Osteoblast (primary cell): ENCODE data around the gene PRLR. TPM values are rescaled to one million over a fixed set of nuclear protein-coding genes. Genes with fewer than 3 reads are reported as not detected.

Source experiments
- DNase-seq: peaks from one replicate; pipeline ENCODE4 v3.0.0; 2011; ENCODE audit warnings: low spot score, mixed read lengths; ENCODE audit not compliant: insufficient read length; ENCODE audit errors: missing footprints
- H2AFZ ChIP-seq: 2 replicates; pipeline ENCODE4 v1.6.0; 2011; ENCODE audit warnings: mild to moderate bottlenecking, low read length
- H3K27ac ChIP-seq: 2 replicates; pipeline ENCODE4 v1.5.1; 2011; ENCODE audit warnings: mild to moderate bottlenecking, low read depth, low read length, moderate library complexity
- H3K27me3 ChIP-seq: 2 replicates; pipeline ENCODE4 v1.6.0; 2012; ENCODE audit warnings: mild to moderate bottlenecking, control low read depth, inconsistent platforms, low read length, moderate library complexity; ENCODE audit not compliant: insufficient read depth
- H3K36me3 ChIP-seq: 2 replicates; pipeline ENCODE4 v1.5.1; 2011; ENCODE audit warnings: mild to moderate bottlenecking, low read length, control low read depth, moderate library complexity; ENCODE audit not compliant: insufficient read depth
- H3K4me1 ChIP-seq: 2 replicates; pipeline ENCODE4 v1.5.1; 2011; ENCODE audit warnings: mild to moderate bottlenecking, low read length, control low read depth, moderate library complexity; ENCODE audit not compliant: insufficient read depth
- H3K4me2 ChIP-seq: 2 replicates; pipeline ENCODE4 v1.6.0; 2011; ENCODE audit warnings: mild to moderate bottlenecking, low read length; ENCODE audit not compliant: insufficient read depth
- H3K4me3 ChIP-seq: fragments of 200-600 bp; sonication (generic); 3 replicates; pipeline ENCODE4 v1.5.1; 2012; ENCODE audit warnings: mild to moderate bottlenecking, low read length, inconsistent platforms; ENCODE audit not compliant: insufficient read depth
- H3K79me2 ChIP-seq: 2 replicates; pipeline ENCODE4 v1.6.0; 2012; ENCODE audit warnings: mild to moderate bottlenecking, low read length, control low read depth, inconsistent platforms; ENCODE audit not compliant: insufficient read depth
- H3K9me3 ChIP-seq: 2 replicates; pipeline ENCODE4 v1.5.1; 2011; ENCODE audit warnings: low read depth, low read length, control low read depth
- H4K20me1 ChIP-seq: 2 replicates; pipeline ENCODE4 v1.6.0; 2012; ENCODE audit warnings: mild to moderate bottlenecking, low read length, control low read depth; ENCODE audit not compliant: insufficient read depth
- CTCF ChIP-seq: IDR thresholded peaks from 2 replicates; pipeline ENCODE4 v1.5.1; 2011; ENCODE audit warnings: mild to moderate bottlenecking, low read depth, low read length, moderate library complexity; ENCODE audit errors: extremely low read depth
- total RNA-seq: library from RNA; depleted of rRNA; stranded (reverse); fragments of >200 nt; gene quantifications from 2 replicates; pipeline ENCODE4 v1.2.3, GENCODE V29; 2012

PRLR gene
- total RNA-seq, 1 donor = under 0.01 TPM

GRCh38 chr5:35029333-35029732, 201.0 kb downstream of the PRLR start:
- Histone ChIP-seq H3K36me3 (no peaks in the 10 kb centered on the region), H2AFZ (no peak overlapping the region), H3K79me2 (no peaks in the 10 kb centered on the region), H3K4me3 (no peak overlapping the region), H3K4me2 (peak overlapping the region; percentile 42), H3K4me1 (peaks cover 17% of the 10 kb centered on the region), H3K27me3 (peaks cover 8% of the 10 kb centered on the region), H4K20me1 (no peaks in the 10 kb centered on the region), H3K9me3 (no peaks in the 10 kb centered on the region), H3K27ac (peak overlapping the region; percentile 17)
- TF ChIP-seq CTCF = no peak
- peak; percentile 71 for DNase-seq

GRCh38 chr5:35026941-35027340, 203.3 kb downstream of the PRLR start:
- Histone ChIP-seq H3K79me2 (no peaks in the 10 kb centered on the region), H4K20me1 (no peaks in the 10 kb centered on the region), H3K9me3 (no peaks in the 10 kb centered on the region), H3K4me3 (no peak overlapping the region), H3K27me3 (peaks cover 8% of the 10 kb centered on the region), H3K4me1 (peaks cover 17% of the 10 kb centered on the region), H3K36me3 (no peaks in the 10 kb centered on the region), H3K27ac (no peak overlapping the region), H3K4me2 (no peak overlapping the region), H2AFZ (no peak overlapping the region)
- TF ChIP-seq CTCF = no peak
- no peak for DNase-seq

- no peaks in the 10 kb centered on the region for H3K79me2 ChIP-seq
- H3K36me3 ChIP-seq = no peaks in the 10 kb centered on the region
- H4K20me1 ChIP-seq = no peaks in the 10 kb centered on the region
- no peaks in the 10 kb centered on the region for H3K9me3 ChIP-seq
- no peak for TF ChIP-seq CTCF
- no peak for DNase-seq
- H3K27ac ChIP-seq = no peak overlapping the region
- no peak overlapping the region for H2AFZ ChIP-seq
- peaks cover 17% of the 10 kb centered on the region for H3K4me1 ChIP-seq
- peaks cover 8% of the 10 kb centered on the region for H3K27me3 ChIP-seq
- no peak overlapping the region for H3K4me2 ChIP-seq
- no peak overlapping the region for H3K4me3 ChIP-seq
Measured at GRCh38 chr5:35026280-35026840, 203.9 kb downstream of the PRLR start.

GRCh38 chr5:35024911-35025510, 205.3 kb downstream of the PRLR start:
- peaks cover 10% of the 10 kb centered on the region for H3K4me1 ChIP-seq
- TF ChIP-seq CTCF = no peak
- H3K4me3 ChIP-seq = no peak overlapping the region
- H3K9me3 ChIP-seq = no peaks in the 10 kb centered on the region
- DNase-seq = no peak
- no peaks in the 10 kb centered on the region for H3K79me2 ChIP-seq
- peaks cover 8% of the 10 kb centered on the region for H3K27me3 ChIP-seq
- no peak overlapping the region for H3K27ac ChIP-seq
- no peak overlapping the region for H2AFZ ChIP-seq
- no peaks in the 10 kb centered on the region for H3K36me3 ChIP-seq
- peak overlapping the region; percentile 18 for H3K4me2 ChIP-seq
- H4K20me1 ChIP-seq = no peaks in the 10 kb centered on the region
